Measurements from ENCODE around the gene BMX. TPM values are rescaled to one million over a fixed set of nuclear protein-coding genes. Genes with fewer than 3 reads are reported as not detected.
A peak's percentile ranks its signal among the peaks of the same experiment; 100 is the strongest.

The BMX gene
- total and polyA plus RNA-seq, 9 of the 15 experiments (the other 6 are each of a cell fraction or from before 2014, with no cell fraction given): 0.45 to 4.2 (median 1.8) TPM

GRCh38 chrX:15547356-15547755, 46.7 kb downstream of the BMX start:
- in situ Hi-C loops (cut with MboI) (no loop called here), intact Hi-C loops (cut with micrococcal nuclease) (no loop called here)
- Histone ChIP-seq H3K9me3 (replicated peaks; ENCODE audit: control insufficient read depth, insufficient read depth, low read depth, low read length) (no peaks in the 10 kb centered on the region), H3K4me2 (ENCODE audit: insufficient read depth, low read length) (no peak overlapping the region), H3K36me3 (ENCODE audit: control insufficient read depth, insufficient read depth, low read length) (no peaks in the 10 kb centered on the region), H3K79me2 (ENCODE audit: control insufficient read depth, insufficient read depth, low read length) (no peaks in the 10 kb centered on the region; the same call in 1 of the 3 replicates), H3K9ac (ENCODE audit: insufficient read depth in 1 of 2, low read depth in 2 of 2, low read length in 2 of 2) (no peak overlapping the region), H3K9me1 (ENCODE audit: control insufficient read depth, insufficient read depth, low read length) (no peaks in the 10 kb centered on the region), H2AFZ (ENCODE audit: low read depth, low read length) (peak overlapping the region; percentile 73; the same call in 1 of the 2 replicates), H3K4me3 (no peak overlapping the region), H4K20me1 (replicated peaks; ENCODE audit: control insufficient read depth, insufficient read depth, low read length) (no peaks in the 10 kb centered on the region), H3K27me3 (ENCODE audit: control insufficient read depth in 2 of 2, insufficient read depth in 2 of 2, low read length in 2 of 2) (no peaks in the 10 kb centered on the region), H3K27ac (ENCODE audit: extremely low read depth, low read depth, low read length) (no peak overlapping the region), H3K4me1 (replicated peaks in 1 of 2; ENCODE audit: control insufficient read depth in 2 of 2, insufficient read depth in 2 of 2, low read length in 2 of 2) (peaks cover 8 to 29% of the 10 kb centered on the region in 2 experiments)
- 50% methylated on average over 2 of the region's 2 CpGs for WGBS (ENCODE audit: insufficient coverage, low coverage, missing lambda C conversion rate)
- CTCF ChIA-PET (ENCODE audit: low intra/inter-chr PET ratio): no interaction called here
- no peak for ATAC-seq
- POLR2A ChIA-PET: no interaction called here
- FAIRE-seq: no peak
- no peak for DNase-seq (ENCODE audit: extremely low read depth in 1 of 4, low spot score in 3 of 4)
- no TSS peak for BruUV-seq (replicated peaks)
- TF ChIP-seq, protein P1, sequence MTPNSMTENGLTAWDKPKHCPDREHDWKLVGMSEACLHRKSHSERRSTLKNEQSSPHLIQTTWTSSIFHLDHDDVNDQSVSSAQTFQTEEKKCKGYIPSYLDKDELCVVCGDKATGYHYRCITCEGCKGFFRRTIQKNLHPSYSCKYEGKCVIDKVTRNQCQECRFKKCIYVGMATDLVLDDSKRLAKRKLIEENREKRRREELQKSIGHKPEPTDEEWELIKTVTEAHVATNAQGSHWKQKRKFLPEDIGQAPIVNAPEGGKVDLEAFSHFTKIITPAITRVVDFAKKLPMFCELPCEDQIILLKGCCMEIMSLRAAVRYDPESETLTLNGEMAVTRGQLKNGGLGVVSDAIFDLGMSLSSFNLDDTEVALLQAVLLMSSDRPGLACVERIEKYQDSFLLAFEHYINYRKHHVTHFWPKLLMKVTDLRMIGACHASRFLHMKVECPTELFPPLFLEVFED (CRISPR knock-in tag; conservative IDR thresholded peaks at IDR 0.05): no peak
- TF ChIP-seq ZBTB40 (IDR thresholded peaks at IDR 0.05): peak; percentile 91
- TF ChIP-seq ZBTB40 (CRISPR knock-in tag; IDR thresholded peaks at IDR 0.05): peak; percentile 42; the same call in 1 of the 2 replicates
- no peak for TF ChIP-seq CHD1 (IDR thresholded peaks at IDR 0.05; ENCODE audit: low read length)
- TF ChIP-seq, protein P2, sequence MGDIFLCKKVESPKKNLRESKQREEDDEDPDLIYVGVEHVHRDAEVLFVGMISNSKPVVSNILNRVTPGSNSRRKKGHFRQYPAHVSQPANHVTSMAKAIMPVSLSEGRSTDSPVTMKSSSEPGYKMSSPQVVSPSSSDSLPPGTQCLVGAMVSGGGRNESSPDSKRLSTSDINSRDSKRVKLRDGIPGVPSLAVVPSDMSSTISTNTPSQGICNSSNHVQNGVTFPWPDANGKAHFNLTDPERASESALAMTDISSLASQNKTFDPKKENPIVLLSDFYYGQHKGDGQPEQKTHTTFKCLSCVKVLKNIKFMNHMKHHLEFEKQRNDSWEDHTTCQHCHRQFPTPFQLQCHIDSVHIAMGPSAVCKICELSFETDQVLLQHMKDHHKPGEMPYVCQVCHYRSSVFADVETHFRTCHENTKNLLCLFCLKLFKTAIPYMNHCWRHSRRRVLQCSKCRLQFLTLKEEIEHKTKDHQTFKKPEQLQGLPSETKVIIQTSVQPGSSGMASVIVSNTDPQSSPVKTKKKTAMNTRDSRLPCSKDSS (IDR thresholded peaks at IDR 0.05; ENCODE audit: low read depth, partially characterized antibody): no peak
- TF ChIP-seq ILK (tag; IDR thresholded peaks at IDR 0.05; ENCODE audit: borderline replicate concordance, low read depth): no peak
- TF ChIP-seq TAF9B (IDR thresholded peaks at IDR 0.05; ENCODE audit: partially characterized antibody): no peak
